Measurements from ENCODE around the gene CAPZB. TPM values are rescaled to one million over a fixed set of nuclear protein-coding genes. Genes with fewer than 3 reads are reported as not detected.

The CAPZB gene
- total RNA-seq, 1 donor from 2014 or later, result 264 TPM

GRCh38 chr1:19366599-19367536 lies 118.5 kb downstream of the CAPZB start:
- no peak overlapping the region for H3K27ac Mint-ChIP-seq

GRCh38 chr1:19365721-19366120 lies 119.6 kb downstream of the CAPZB start:
- peaks cover 4% of the 10 kb centered on the region for H3K36me3 Mint-ChIP-seq
- no peak overlapping the region for H3K27ac Mint-ChIP-seq
- no peak for TF ChIP-seq CTCF (conservative IDR thresholded peaks at IDR 0.05)
- no peaks in the 10 kb centered on the region for H3K9me3 Mint-ChIP-seq
- H3K4me1 Mint-ChIP-seq (ENCODE audit: unreplicated experiment), result peaks cover 23% of the 10 kb centered on the region
- DNase-seq (ENCODE audit: extremely low spot score, unreplicated experiment), result no peak
- H3K4me3 Mint-ChIP-seq, result no peak overlapping the region
- no peaks in the 10 kb centered on the region for H3K27me3 Mint-ChIP-seq

More at GRCh38 chr1:19366599-19367536, 118.5 kb downstream of the CAPZB start:
- no peak overlapping the region for H3K4me3 Mint-ChIP-seq
- no peak for TF ChIP-seq CTCF (conservative IDR thresholded peaks at IDR 0.05)
- H3K9me3 Mint-ChIP-seq, result no peaks in the 10 kb centered on the region
- H3K4me1 Mint-ChIP-seq (ENCODE audit: unreplicated experiment), result peaks cover 16% of the 10 kb centered on the region
- no peak for DNase-seq (ENCODE audit: extremely low spot score, unreplicated experiment)
- H3K36me3 Mint-ChIP-seq, result peaks cover 4% of the 10 kb centered on the region
- no peaks in the 10 kb centered on the region for H3K27me3 Mint-ChIP-seq

GRCh38 chr1:19363536-19364152 lies 121.7 kb downstream of the CAPZB start:
- peaks cover 21% of the 10 kb centered on the region for H3K4me1 Mint-ChIP-seq (ENCODE audit: unreplicated experiment)
- TF ChIP-seq CTCF (conservative IDR thresholded peaks at IDR 0.05), result no peak
- H3K36me3 Mint-ChIP-seq, result peaks cover 4% of the 10 kb centered on the region
- DNase-seq (ENCODE audit: extremely low spot score, unreplicated experiment), result no peak
- no peak overlapping the region for H3K4me3 Mint-ChIP-seq
- H3K9me3 Mint-ChIP-seq, result no peaks in the 10 kb centered on the region
- H3K27me3 Mint-ChIP-seq, result no peaks in the 10 kb centered on the region
- peak overlapping the region; percentile 56 for H3K27ac Mint-ChIP-seq

DNA sequence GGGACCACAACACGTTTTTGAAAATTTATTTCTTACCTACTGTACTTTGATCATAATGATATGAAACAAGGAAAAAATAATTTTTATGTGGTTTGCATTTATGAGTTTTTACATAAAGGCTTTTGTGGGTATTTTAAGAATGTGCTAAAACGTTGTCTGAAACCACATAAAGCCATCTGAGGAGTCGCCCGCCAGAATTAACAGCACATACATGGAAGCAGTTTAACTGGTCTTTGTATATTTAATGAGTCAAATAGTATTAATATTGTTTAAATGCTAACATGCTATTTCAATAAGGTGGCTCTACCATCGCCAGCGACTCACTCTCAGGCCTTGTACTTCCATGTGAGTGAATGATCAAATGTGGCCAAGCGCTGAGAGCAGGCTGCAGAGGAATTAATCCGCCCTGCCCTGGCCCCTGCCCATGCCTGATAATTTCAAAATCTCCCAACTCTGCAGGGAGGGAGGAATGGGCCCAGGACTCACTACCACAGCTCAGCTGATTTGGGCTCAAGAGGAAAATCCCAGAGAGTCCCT lies 123.7 kb downstream of the CAPZB start:
- no peak for DNase-seq (ENCODE audit: extremely low spot score, unreplicated experiment)
- no peak for TF ChIP-seq CTCF (conservative IDR thresholded peaks at IDR 0.05)
- Mint-ChIP-seq H3K4me3 (no peak overlapping the region), H3K4me1 (ENCODE audit: unreplicated experiment) (peaks cover 20% of the 10 kb centered on the region), H3K27me3 (no peaks in the 10 kb centered on the region), H3K36me3 (peaks cover 4% of the 10 kb centered on the region), H3K27ac (peak overlapping the region; percentile 48), H3K9me3 (no peaks in the 10 kb centered on the region)

- no peaks in the 10 kb centered on the region for H3K27me3 Mint-ChIP-seq
- no peak for DNase-seq (ENCODE audit: extremely low spot score, unreplicated experiment)
- peaks cover 20% of the 10 kb centered on the region for H3K4me1 Mint-ChIP-seq (ENCODE audit: unreplicated experiment)
- H3K36me3 Mint-ChIP-seq, result peaks cover 3% of the 10 kb centered on the region
- H3K9me3 Mint-ChIP-seq, result no peaks in the 10 kb centered on the region
- TF ChIP-seq CTCF (conservative IDR thresholded peaks at IDR 0.05), result no peak
- peak overlapping the region; percentile 42 for H3K4me3 Mint-ChIP-seq
- peak overlapping the region; percentile 48 for H3K27ac Mint-ChIP-seq
Measured at GRCh38 chr1:19360843-19361610, 124.3 kb downstream of the CAPZB start.
